Retinal pigment epithelial cell (primary cell): Measurements from ENCODE around the gene ARGLU1.

Experiments used
- DNase-seq: peaks from one replicate; pipeline ENCODE4 v3.0.0-alpha.2; 2010; ENCODE audit warnings: low read depth
- H3K4me3 ChIP-seq: 2 replicates; pipeline ENCODE4 v1.5.1; 2011; ENCODE audit warnings: mild to moderate bottlenecking, low read length, control low read depth, moderate library complexity
- TF ChIP-seq, protein P1 (sequence below): conservative IDR thresholded peaks from 2 replicates; pipeline ENCODE4 v1.5.1; 2011; ENCODE audit warnings: low read depth, low read length, control low read depth, inconsistent platforms

Gene ARGLU1

GRCh38 chr13:106596275-106596937, 28.5 kb upstream of the ARGLU1 start:
- no peak for DNase-seq
- TF ChIP-seq, protein P1, sequence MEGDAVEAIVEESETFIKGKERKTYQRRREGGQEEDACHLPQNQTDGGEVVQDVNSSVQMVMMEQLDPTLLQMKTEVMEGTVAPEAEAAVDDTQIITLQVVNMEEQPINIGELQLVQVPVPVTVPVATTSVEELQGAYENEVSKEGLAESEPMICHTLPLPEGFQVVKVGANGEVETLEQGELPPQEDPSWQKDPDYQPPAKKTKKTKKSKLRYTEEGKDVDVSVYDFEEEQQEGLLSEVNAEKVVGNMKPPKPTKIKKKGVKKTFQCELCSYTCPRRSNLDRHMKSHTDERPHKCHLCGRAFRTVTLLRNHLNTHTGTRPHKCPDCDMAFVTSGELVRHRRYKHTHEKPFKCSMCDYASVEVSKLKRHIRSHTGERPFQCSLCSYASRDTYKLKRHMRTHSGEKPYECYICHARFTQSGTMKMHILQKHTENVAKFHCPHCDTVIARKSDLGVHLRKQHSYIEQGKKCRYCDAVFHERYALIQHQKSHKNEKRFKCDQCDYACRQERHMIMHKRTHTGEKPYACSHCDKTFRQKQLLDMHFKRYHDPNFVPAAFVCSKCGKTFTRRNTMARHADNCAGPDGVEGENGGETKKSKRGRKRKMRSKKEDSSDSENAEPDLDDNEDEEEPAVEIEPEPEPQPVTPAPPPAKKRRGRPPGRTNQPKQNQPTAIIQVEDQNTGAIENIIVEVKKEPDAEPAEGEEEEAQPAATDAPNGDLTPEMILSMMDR: no peak
- no peak overlapping the region for H3K4me3 ChIP-seq

- no peak for DNase-seq
- TF ChIP-seq, protein P1: no peak
- H3K4me3 ChIP-seq: no peak overlapping the region
These were observed 27.7 kb upstream of the ARGLU1 start for GRCh38 chr13:106595625-106596024.

DNA sequence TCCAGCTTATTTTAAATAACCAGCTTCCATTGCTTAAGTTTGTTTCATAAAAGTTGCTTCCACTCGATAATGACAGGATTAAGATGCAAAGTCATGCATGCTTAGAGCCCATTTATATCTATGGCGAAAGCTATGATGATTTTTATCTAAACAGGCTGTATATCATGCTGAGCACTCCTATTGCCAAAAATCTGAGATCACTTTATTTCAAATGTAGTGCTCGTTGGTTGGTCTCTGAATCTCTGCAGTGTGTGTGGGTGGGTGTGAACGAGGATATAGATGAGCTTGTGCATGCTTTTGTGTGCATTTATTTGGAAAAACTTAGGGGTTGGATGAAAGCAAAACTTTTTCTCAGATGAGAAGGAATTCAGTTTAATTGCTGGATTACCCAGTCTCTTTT, 27.0 kb upstream of the ARGLU1 start:
- no peak for DNase-seq
- TF ChIP-seq, protein P1: no peak
- no peak overlapping the region for H3K4me3 ChIP-seq

DNA sequence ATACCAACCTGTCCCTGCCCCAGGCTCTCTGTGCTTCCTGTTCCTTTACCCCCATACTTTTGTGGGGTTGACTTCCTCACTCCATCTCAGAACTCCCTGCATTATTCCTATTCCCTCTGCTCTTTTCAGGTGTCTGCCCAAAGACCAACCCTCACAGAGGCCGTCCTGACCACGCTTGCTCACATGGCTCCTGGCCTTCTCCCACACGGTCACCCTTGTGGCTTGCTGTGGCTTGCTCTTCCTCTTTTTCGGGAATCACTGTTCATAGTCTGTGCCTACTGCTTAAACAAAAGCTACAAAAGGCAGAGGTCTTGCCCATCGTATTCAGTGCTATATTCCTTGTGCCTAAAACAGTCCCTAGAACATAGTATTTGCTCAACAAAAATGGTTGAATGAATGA, 25.2 kb upstream of the ARGLU1 start:
- TF ChIP-seq, protein P1: no peak
- H3K4me3 ChIP-seq: no peak overlapping the region
- DNase-seq: no peak

GRCh38 chr13:106591299-106591698, 23.4 kb upstream of the ARGLU1 start:
- no peak overlapping the region for H3K4me3 ChIP-seq
- DNase-seq: no peak
- TF ChIP-seq, protein P1: no peak

- no peak overlapping the region for H3K4me3 ChIP-seq
- TF ChIP-seq, protein P1: no peak
- DNase-seq: no peak
These were observed 21.8 kb upstream of the ARGLU1 start for GRCh38 chr13:106589716-106590115.

GRCh38 chr13:106588367-106588766, 20.4 kb upstream of the ARGLU1 start:
- H3K4me3 ChIP-seq: no peak overlapping the region
- TF ChIP-seq, protein P1: no peak
- no peak for DNase-seq
